HFF-Myc (cell line): ENCODE measurements around the gene SLMAP.

ENCODE experiments used
- DNase-seq: peaks from one replicate; pipeline ENCODE4 v3.0.0-alpha.2; 2011; ENCODE audit warnings: low read depth; ENCODE audit errors: extremely low read depth
- H3K4me3 ChIP-seq: replicated peaks from 2 replicates; pipeline ENCODE4 v1.5.1; 2011; ENCODE audit warnings: low read depth, mild to moderate bottlenecking, control low read depth, low read length
- TF ChIP-seq, protein P1 (sequence below): IDR thresholded peaks from 2 replicates; pipeline ENCODE4 v1.5.1; 2012; ENCODE audit warnings: mild to moderate bottlenecking, low read depth, low read length, control low read depth; ENCODE audit errors: missing control alignments

SLMAP gene

DNA sequence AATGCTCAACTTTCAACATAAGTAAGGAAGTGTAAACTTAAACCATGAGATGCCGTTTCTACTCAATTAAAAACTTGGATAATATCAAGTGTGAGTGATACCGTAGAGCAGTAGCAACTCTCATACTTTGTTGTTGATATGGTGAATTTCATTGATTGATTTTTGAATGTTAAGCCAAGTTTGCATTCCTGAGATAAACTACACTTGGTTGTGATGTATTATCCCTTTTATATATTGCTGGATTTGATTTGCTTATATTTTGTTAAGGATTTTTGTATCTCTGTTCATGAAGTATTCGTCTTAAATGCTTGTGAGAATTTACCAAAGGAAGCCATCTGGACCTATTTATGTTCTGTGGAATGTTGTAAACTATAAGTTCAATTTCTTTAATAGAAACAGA lies 21.7 kb downstream of the SLMAP start:
- no peak overlapping the region for H3K4me3 ChIP-seq
- TF ChIP-seq, protein P1, sequence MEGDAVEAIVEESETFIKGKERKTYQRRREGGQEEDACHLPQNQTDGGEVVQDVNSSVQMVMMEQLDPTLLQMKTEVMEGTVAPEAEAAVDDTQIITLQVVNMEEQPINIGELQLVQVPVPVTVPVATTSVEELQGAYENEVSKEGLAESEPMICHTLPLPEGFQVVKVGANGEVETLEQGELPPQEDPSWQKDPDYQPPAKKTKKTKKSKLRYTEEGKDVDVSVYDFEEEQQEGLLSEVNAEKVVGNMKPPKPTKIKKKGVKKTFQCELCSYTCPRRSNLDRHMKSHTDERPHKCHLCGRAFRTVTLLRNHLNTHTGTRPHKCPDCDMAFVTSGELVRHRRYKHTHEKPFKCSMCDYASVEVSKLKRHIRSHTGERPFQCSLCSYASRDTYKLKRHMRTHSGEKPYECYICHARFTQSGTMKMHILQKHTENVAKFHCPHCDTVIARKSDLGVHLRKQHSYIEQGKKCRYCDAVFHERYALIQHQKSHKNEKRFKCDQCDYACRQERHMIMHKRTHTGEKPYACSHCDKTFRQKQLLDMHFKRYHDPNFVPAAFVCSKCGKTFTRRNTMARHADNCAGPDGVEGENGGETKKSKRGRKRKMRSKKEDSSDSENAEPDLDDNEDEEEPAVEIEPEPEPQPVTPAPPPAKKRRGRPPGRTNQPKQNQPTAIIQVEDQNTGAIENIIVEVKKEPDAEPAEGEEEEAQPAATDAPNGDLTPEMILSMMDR = no peak
- DNase-seq = no peak

DNA sequence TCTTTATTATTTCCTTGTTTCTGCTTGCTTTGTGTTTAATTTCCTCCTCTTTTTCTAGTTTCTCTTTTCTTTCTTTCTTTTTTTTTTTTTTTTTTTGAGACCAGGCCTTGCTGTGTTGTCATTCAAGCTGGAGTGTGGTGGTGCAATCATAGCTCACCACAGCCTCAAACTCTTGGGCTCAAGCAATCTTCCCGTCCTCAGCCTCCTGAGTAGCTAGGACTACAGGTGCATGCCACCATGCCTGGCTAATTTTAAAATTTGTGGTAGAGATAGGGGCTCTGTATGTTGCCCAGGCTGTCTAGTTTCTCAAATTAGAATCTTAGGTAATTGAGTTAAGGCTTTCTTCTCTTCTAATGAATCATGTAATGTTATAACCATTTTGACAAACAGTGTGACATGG lies 22.4 kb downstream of the SLMAP start:
- no peak overlapping the region for H3K4me3 ChIP-seq
- TF ChIP-seq, protein P1 = no peak
- DNase-seq = no peak

DNA sequence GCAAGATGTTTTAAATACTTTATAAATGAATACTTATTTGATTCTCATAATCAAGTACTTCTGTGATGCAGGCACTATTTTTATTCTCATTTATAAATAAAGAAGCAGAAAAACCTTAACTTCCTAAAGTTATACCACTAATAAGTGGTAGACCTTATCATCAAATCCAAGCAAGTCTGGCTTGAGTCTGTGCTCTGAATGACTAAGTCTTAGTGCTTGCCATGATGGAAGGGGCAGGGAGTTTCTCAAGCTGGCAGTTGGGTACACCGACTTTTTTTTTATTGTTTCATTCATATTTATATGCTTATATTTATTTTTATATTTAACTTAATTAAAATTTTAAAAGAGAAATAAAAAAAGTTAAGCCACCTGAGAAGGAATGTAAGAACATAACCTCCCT lies 23.6 kb downstream of the SLMAP start:
- TF ChIP-seq, protein P1 = no peak
- no peak for DNase-seq
- no peak overlapping the region for H3K4me3 ChIP-seq

DNA sequence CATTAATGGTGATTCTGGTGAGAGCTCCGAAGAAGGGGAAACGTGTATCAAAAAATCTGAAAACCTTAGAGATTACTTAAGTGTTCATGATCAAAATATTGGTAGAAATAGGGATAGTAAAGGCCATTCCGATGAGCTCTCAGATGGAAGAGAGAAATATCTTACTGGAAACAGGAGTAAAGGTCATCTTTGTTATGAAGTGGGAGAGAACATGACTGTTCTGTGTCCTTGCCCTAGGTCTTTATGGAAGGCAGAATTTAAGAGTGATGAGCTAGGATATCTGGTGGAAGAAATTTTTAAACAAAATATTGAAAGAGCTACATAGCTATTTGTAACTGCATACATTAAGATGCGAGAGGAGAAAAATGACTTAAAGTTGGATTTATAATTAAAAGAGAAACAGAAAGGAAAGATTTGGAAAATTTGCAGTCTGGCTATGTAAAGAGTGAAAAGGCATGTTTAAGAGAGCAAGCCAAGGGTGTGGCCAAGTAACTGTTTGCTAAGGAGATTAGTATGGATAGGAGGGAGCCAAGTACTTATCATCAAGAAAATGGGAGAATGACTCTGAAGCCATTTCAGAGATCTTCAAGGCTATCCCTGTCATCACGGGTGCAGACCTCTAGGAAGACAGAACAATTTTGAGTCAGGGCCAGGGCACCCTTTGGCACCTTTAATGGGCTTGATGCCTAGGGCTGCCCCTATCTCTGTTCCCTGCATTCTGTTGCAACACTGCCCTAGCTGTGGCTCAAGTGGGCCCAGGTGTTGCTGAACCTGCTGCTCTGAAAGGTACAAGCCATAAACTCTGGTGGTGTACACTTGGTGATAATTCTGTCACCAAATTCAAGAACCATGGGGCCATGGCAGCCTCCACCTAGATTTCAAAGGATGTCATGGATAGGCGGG lies 27.3 kb downstream of the SLMAP start:
- TF ChIP-seq, protein P1 = no peak
- H3K4me3 ChIP-seq = no peak overlapping the region
- DNase-seq = no peak

DNA sequence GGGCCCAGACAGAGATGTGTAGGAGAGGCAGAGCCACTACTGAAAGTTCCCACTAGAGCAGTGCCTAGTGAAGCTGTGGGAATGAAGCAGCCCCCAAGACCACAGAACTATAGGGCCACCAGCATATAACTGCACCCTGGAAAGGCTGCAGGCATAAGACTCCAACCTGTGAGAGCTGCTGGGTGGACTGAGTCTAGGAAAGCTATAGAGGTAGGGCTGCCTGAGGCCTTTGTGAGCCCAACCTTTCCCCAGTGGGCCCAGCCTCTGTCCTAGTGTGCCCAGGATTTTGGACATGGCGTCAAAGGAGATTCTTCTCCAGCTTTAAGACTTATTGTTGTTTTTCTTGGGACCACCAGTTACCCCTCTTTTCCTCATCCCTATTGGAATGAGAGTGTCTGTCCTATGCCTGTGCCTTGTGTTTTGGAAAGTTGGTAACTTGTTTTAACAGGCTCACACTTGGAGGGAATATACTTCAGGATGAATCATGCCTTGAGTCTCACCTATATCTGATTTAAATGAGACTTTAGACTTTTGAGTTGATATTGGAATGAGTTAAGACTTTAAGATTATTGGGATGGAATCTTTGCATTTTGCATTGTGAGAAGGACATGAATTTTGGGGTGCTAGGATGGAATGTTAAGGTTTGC lies 28.1 kb downstream of the SLMAP start:
- DNase-seq = no peak
- TF ChIP-seq, protein P1 = no peak
- H3K4me3 ChIP-seq = no peak overlapping the region

DNA sequence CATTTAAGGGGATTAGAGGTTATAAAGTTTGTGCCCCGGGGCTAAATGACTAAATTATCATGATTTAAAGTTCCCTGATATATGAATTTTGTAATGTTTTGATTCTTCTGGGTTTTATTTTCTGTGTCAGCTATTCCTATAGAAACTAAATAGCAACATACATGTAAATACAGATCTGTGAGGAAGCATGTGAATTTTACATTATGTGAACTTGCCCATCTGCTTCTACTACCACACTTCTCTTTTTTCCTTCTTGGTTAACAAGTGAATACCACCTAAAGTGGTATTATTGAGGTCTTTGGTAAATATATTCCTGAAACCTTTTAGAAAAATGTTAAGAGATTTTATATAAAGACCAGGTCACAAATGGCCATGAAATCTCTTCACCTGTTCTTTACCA lies 29.3 kb downstream of the SLMAP start:
- TF ChIP-seq, protein P1 = no peak
- no peak overlapping the region for H3K4me3 ChIP-seq
- DNase-seq = no peak
